ENCODE measurements around the gene CEP19.

Gene CEP19

GRCh38 chr3:196694202-196694638 is 17.8 kb downstream of the CEP19 start:
- TF ChIP-seq RARB (CRISPR knock-in tag; IDR thresholded peaks at IDR 0.05), result no peak
- TF ChIP-seq ZC3H10 (CRISPR knock-in tag; IDR thresholded peaks at IDR 0.05), result no peak
- TF ChIP-seq PPARA (CRISPR knock-in tag; IDR thresholded peaks at IDR 0.05; ENCODE audit: borderline replicate concordance), result no peak
- TF ChIP-seq TOX (CRISPR knock-in tag; IDR thresholded peaks at IDR 0.05; ENCODE audit: borderline replicate concordance), result no peak
- TF ChIP-seq CSRNP3 (CRISPR knock-in tag; IDR thresholded peaks at IDR 0.05), result no peak
- no peak for TF ChIP-seq ARNTL (CRISPR knock-in tag; IDR thresholded peaks at IDR 0.05; ENCODE audit: borderline replicate concordance, low read depth)
- no peak for TF ChIP-seq ISL1 (CRISPR knock-in tag; IDR thresholded peaks at IDR 0.05)
- no peak for TF ChIP-seq BACH2 (CRISPR knock-in tag; IDR thresholded peaks at IDR 0.05; ENCODE audit: borderline replicate concordance)
- no peak for TF ChIP-seq ZFP30 (CRISPR knock-in tag; IDR thresholded peaks at IDR 0.05)
- TF ChIP-seq CREB5 (CRISPR knock-in tag; IDR thresholded peaks at IDR 0.05; ENCODE audit: low read depth), result no peak
- TF ChIP-seq ZNF8 (CRISPR knock-in tag; IDR thresholded peaks at IDR 0.05), result no peak
- TF ChIP-seq ZFP3 (CRISPR knock-in tag; IDR thresholded peaks at IDR 0.05), result no peak
- no peak for TF ChIP-seq TCF4 (CRISPR knock-in tag; IDR thresholded peaks at IDR 0.05; ENCODE audit: borderline replicate concordance)
- no peak for TF ChIP-seq SNAI2 (CRISPR knock-in tag; IDR thresholded peaks at IDR 0.05)
- no peak for TF ChIP-seq GLIS3 (CRISPR knock-in tag; IDR thresholded peaks at IDR 0.05)
- no peak for TF ChIP-seq ZNF565 (CRISPR knock-in tag; conservative IDR thresholded peaks at IDR 0.05; ENCODE audit: low read depth)
- ATAC-seq, result peak; percentile 60

- TF ChIP-seq SNAI2 (CRISPR knock-in tag; IDR thresholded peaks at IDR 0.05), result no peak
- no peak for TF ChIP-seq BACH2 (CRISPR knock-in tag; IDR thresholded peaks at IDR 0.05; ENCODE audit: borderline replicate concordance)
- TF ChIP-seq GLIS3 (CRISPR knock-in tag; IDR thresholded peaks at IDR 0.05), result no peak
- TF ChIP-seq ZNF70 (CRISPR knock-in tag; IDR thresholded peaks at IDR 0.05), result no peak
- no peak for TF ChIP-seq ARNTL (CRISPR knock-in tag; IDR thresholded peaks at IDR 0.05; ENCODE audit: borderline replicate concordance, low read depth)
- no peak for TF ChIP-seq CSDC2 (CRISPR knock-in tag; IDR thresholded peaks at IDR 0.05)
- no peak for TF ChIP-seq ZNF8 (CRISPR knock-in tag; IDR thresholded peaks at IDR 0.05)
- TF ChIP-seq CREB5 (CRISPR knock-in tag; IDR thresholded peaks at IDR 0.05; ENCODE audit: low read depth), result no peak
- no peak for TF ChIP-seq ZFP30 (CRISPR knock-in tag; IDR thresholded peaks at IDR 0.05)
- TF ChIP-seq PPARA (CRISPR knock-in tag; IDR thresholded peaks at IDR 0.05; ENCODE audit: borderline replicate concordance), result no peak
- TF ChIP-seq ZC3H10 (CRISPR knock-in tag; IDR thresholded peaks at IDR 0.05), result no peak
- no peak for TF ChIP-seq ZNF565 (CRISPR knock-in tag; conservative IDR thresholded peaks at IDR 0.05; ENCODE audit: low read depth)
- no peak for TF ChIP-seq POU6F1 (CRISPR knock-in tag; IDR thresholded peaks at IDR 0.05; ENCODE audit: borderline replicate concordance, low read depth)
- no peak for TF ChIP-seq OSR1 (CRISPR knock-in tag; IDR thresholded peaks at IDR 0.05)
- no peak for ATAC-seq
These were observed 20.7 kb downstream of the CEP19 start for GRCh38 chr3:196691386-196691785.

GRCh38 chr3:196689941-196690660 is 21.9 kb downstream of the CEP19 start:
- ATAC-seq, result no peak
- TF ChIP-seq ZC3H10 (CRISPR knock-in tag; IDR thresholded peaks at IDR 0.05) (no peak), TSHZ2 (CRISPR knock-in tag; IDR thresholded peaks at IDR 0.05) (no peak), SNAI2 (CRISPR knock-in tag; IDR thresholded peaks at IDR 0.05) (no peak), ZNF70 (CRISPR knock-in tag; IDR thresholded peaks at IDR 0.05) (no peak), TOX (CRISPR knock-in tag; IDR thresholded peaks at IDR 0.05; ENCODE audit: borderline replicate concordance) (no peak), RARB (CRISPR knock-in tag; IDR thresholded peaks at IDR 0.05) (no peak)
